Keratinocyte (primary cell): ENCODE measurements around the gene ERN2. TPM values are rescaled to one million over a fixed set of nuclear protein-coding genes. Genes with fewer than 3 reads are reported as not detected.

Experiments
- DNase-seq: peaks from one replicate; pipeline ENCODE4 v3.0.0-alpha.2; 2011; ENCODE audit warnings: low read depth, missing footprints, low spot score
- FAIRE-seq: peaks from 2 replicates; lab custom pipeline; 2011; peaks lifted over from hg19 to GRCh38; lab: Jason Lieb, UNC
- H2AFZ ChIP-seq: 2 replicates; pipeline ENCODE4 v1.6.0; 2012; ENCODE audit warnings: low read length, control low read depth, inconsistent platforms; ENCODE audit not compliant: control insufficient read depth
- H3K27ac ChIP-seq: 2 replicates; pipeline ENCODE4 v1.5.1; 2011; ENCODE audit warnings: low read length; ENCODE audit not compliant: control insufficient read depth, insufficient read depth
- H3K27me3 ChIP-seq: 3 replicates; pipeline ENCODE4 v1.6.0; 2011; ENCODE audit warnings: low read length; ENCODE audit not compliant: control insufficient read depth, insufficient read depth; ENCODE audit errors: extremely low read depth
- H3K36me3 ChIP-seq, 2 experiments: 2 replicates in 1 of 2; 3 replicates in 1 of 2; pipeline ENCODE4 v1.5.1; 2011; ENCODE audit warnings: low read length in 2 of 2, mild to moderate bottlenecking in 1 of 2; ENCODE audit not compliant: control insufficient read depth in 2 of 2, insufficient read depth in 2 of 2; ENCODE audit errors: extremely low read depth in 1 of 2
- H3K4me1 ChIP-seq: 3 replicates; pipeline ENCODE4 v1.5.1; 2011; ENCODE audit warnings: low read length; ENCODE audit not compliant: control insufficient read depth, insufficient read depth; ENCODE audit errors: extremely low read depth
- H3K4me2 ChIP-seq: 3 replicates; pipeline ENCODE4 v1.6.0; 2011; ENCODE audit warnings: low read depth, low read length; ENCODE audit not compliant: control insufficient read depth, insufficient read depth; ENCODE audit errors: extremely low read depth
- H3K4me3 ChIP-seq, 3 experiments: fragments of 200-600 bp in 1 of 3; sonication (generic) in 1 of 3; 2 replicates in 2 of 3; 3 replicates in 1 of 3; pipeline ENCODE4 v1.5.1; 2011 to 2016; ENCODE audit warnings: low read length in 3 of 3, mild to moderate bottlenecking in 3 of 3, control low read depth in 2 of 3, inconsistent platforms in 1 of 3, low read depth in 1 of 3, mixed read lengths in 1 of 3, mixed run types in 1 of 3, moderate library complexity in 1 of 3; ENCODE audit not compliant: control insufficient read depth in 2 of 3, insufficient read depth in 2 of 3; ENCODE audit errors: extremely low read depth in 1 of 3
- H3K79me2 ChIP-seq: 2 replicates; pipeline ENCODE4 v1.6.0; 2012; ENCODE audit warnings: low read length; ENCODE audit not compliant: control insufficient read depth, insufficient read depth
- H3K9ac ChIP-seq: 3 replicates; pipeline ENCODE4 v1.6.0; 2011; ENCODE audit warnings: low read length; ENCODE audit not compliant: control insufficient read depth, insufficient read depth; ENCODE audit errors: extremely low read depth
- H3K9me1 ChIP-seq: 3 replicates; pipeline ENCODE4 v1.6.0; 2011; ENCODE audit warnings: low read length; ENCODE audit not compliant: control insufficient read depth, insufficient read depth; ENCODE audit errors: extremely low read depth
- H3K9me3 ChIP-seq: 2 replicates; pipeline ENCODE4 v1.5.1; 2012; ENCODE audit warnings: low read depth, low read length; ENCODE audit not compliant: control insufficient read depth
- H4K20me1 ChIP-seq: 3 replicates; pipeline ENCODE4 v1.6.0; 2011; ENCODE audit warnings: low read length; ENCODE audit not compliant: control insufficient read depth, insufficient read depth; ENCODE audit errors: extremely low read depth
- CTCF ChIP-seq, 3 experiments: IDR thresholded peaks in 1 of 3; conservative IDR thresholded peaks in 1 of 3; optimal IDR thresholded peaks in 1 of 3; 2 replicates in 2 of 3; 3 replicates in 1 of 3; pipeline versions ENCODE3 to v1.5.1; 2011; ENCODE audit warnings: low read length in 3 of 3, mild to moderate bottlenecking in 3 of 3, moderate library complexity in 2 of 3, control low read depth in 1 of 3, inconsistent platforms in 1 of 3; ENCODE audit not compliant: insufficient read depth in 2 of 3; ENCODE audit errors: extremely low read depth in 1 of 3
- EZH2 ChIP-seq: IDR thresholded peaks from one replicate; pipeline ENCODE4 v1.6.1; 2012; ENCODE audit warnings: inconsistent platforms, mild to moderate bottlenecking, low read length, moderate library complexity
- dilution Hi-C: fragments of 300-500 bp; cut with MboI; formaldehyde crosslinking; loops from one replicate; pipeline ENCODE4 v1.7.0; 2020; ENCODE audit warnings: low sequenced_read_pairs; ENCODE audit not compliant: extremely low pct_ligation_motif_present
- polyA minus RNA-seq, 3 experiments: library from RNA; depleted of rRNA, polyadenylated mRNA; stranded (reverse); fragments of >200 nt; gene quantifications; 1 replicate in 1 of 3; 2 replicates in 1 of 3; 3 replicates in 1 of 3; pipeline ENCODE4 v1.2.3, GENCODE V29; 2011
- polyA plus RNA-seq, 5 experiments: library from polyadenylated mRNA; depleted of rRNA in 3 of 5; stranded (reverse) in 3 of 5; stranded (forward) in 1 of 5; unstranded in 1 of 5; fragments of >200 nt; gene quantifications; 1 replicate in 1 of 5; 2 replicates in 3 of 5; 3 replicates in 1 of 5; pipeline versions ENCODE4 v1.2.1 to v1.2.3, GENCODE V29; 2011 to 2012; ENCODE audit warnings: missing spikeins in 2 of 5, low read depth in 1 of 5, low replicate concordance in 1 of 5

The ERN2 gene
- polyA plus RNA-seq (not detected in 3 replicates), polyA minus RNA-seq (2.0 to 6.2 TPM (median 2.8 TPM) in 3 replicates)
- not detected for polyA plus RNA-seq (2011; ENCODE audit: low read depth)
- polyA plus RNA-seq (2011; cell fraction: cytosol; rRNA removed): not detected in 2 replicates
- polyA plus RNA-seq (2011; cell fraction: nucleus; rRNA removed): not detected in 2 replicates
- not detected in 2 replicates for polyA plus RNA-seq (2012; ENCODE audit: low replicate concordance)
- polyA minus RNA-seq (2011; cell fraction: cytosol; rRNA and poly(A)+ RNA removed): not detected
- polyA minus RNA-seq (2011; cell fraction: nucleus; rRNA and poly(A)+ RNA removed): 5.9 and 11.6 TPM in 2 replicates

DNA sequence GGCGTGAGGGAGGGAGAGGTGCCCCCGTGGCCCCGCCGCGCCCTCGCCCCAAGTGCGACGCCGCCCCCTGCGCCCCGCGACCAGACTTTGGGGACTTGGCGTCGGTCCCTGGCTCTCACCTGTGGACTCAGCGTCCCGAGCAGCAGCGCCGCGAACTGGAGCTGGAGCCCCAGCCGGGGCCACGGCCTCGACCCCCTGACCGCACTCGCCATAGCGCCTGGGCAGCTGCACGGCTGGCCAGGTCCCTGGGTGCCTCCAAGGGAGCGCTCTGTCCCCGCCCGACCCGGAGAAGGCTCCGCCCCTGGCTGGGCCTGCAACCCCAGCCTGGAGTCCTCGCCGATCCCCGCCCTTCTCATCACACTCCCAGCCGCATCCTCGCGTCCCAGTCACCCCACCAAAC, at the start of gene ERN2:
Gene ERN2 (minus strand): TSS at position 247 of the 400 bp plus-strand sequence. CDS start 35 bp downstream, at position 212.
- Histone ChIP-seq H3K79me2 (no peaks in the 10 kb centered on the region), H2AFZ (no peak within 1 kb of the TSS), H3K4me3 (no peak within 1 kb of the TSS), H3K4me1 (no peaks in the 10 kb centered on the region), H3K9me1 (no peaks in the 10 kb centered on the region), H3K4me2 (no peak within 1 kb of the TSS), H3K9me3 (peaks cover 7% of the 10 kb centered on the region), H3K9ac (no peak within 1 kb of the TSS), H3K36me3 (no peaks in the 10 kb centered on the region), H4K20me1 (no peaks in the 10 kb centered on the region), H3K27me3 (peaks cover 34% of the 10 kb centered on the region), H3K27ac (no peak within 1 kb of the TSS)
- FAIRE-seq: no peak
- TF ChIP-seq EZH2: no peak
- no peak for TF ChIP-seq CTCF (optimal IDR thresholded peaks at IDR 0.05 in 1 of 3, IDR thresholded peaks at IDR 0.05 in 1 of 3, conservative IDR thresholded peaks at IDR 0.05 in 1 of 3; ENCODE audit: extremely low read depth in 1 of 3, insufficient read depth in 2 of 3, low read length in 3 of 3)
- dilution Hi-C loops: no loop called here
- no peak for DNase-seq

DNA sequence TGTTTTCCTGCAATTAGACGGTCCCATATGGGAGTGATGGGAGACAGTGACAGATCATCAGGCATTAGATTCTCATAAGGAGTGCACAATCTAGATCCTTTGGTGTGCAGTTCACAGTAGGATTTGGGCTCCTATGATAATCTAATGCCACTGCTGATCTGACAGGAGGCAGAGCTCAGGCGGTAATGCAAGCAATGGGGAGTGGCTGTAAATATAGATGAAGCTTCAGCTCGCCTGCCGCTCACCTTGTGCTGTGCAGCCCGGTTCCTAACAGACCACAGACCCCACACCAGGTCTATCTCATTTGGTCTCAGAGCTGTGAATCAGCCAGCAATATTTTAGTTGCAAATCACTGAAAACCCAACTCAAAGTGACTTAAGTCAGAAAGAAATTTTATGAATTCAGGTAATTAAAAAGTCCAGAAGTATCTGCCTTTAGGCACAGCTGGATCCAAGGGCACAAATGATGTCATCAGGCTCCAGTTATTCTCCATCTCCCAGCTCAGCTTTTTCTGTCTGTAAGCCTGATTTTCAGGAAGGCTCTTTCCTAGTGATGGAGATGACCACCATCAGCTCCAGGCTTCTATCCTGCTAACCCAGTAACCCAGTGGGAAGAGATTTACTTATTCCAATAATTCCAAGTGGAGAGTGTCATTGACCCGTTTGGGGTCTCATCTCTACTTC, 45.1 kb upstream of the ERN2 start:
- TF ChIP-seq EZH2: no peak
- TF ChIP-seq CTCF (optimal IDR thresholded peaks at IDR 0.05 in 1 of 3, IDR thresholded peaks at IDR 0.05 in 1 of 3, conservative IDR thresholded peaks at IDR 0.05 in 1 of 3; ENCODE audit: extremely low read depth in 1 of 3, insufficient read depth in 2 of 3, low read length in 3 of 3): no peak
- Histone ChIP-seq H4K20me1 (no peaks in the 10 kb centered on the region), H3K4me3 (no peak overlapping the region), H3K9me1 (no peaks in the 10 kb centered on the region), H3K4me2 (no peak overlapping the region), H3K4me1 (no peaks in the 10 kb centered on the region), H3K27me3 (peaks cover 28% of the 10 kb centered on the region), H3K36me3 (no peaks in the 10 kb centered on the region), H2AFZ (no peak overlapping the region), H3K9me3 (no peaks in the 10 kb centered on the region), H3K79me2 (no peaks in the 10 kb centered on the region), H3K27ac (no peak overlapping the region), H3K9ac (no peak overlapping the region)
- FAIRE-seq (no peak), DNase-seq (no peak)
- dilution Hi-C loops: no loop called here
